ENCODE results near the gene NELL2.

GRCh38 chr12:44484862-44485261, 391.3 kb downstream of the NELL2 start:
- TF ChIP-seq POLR2A (IDR thresholded peaks at IDR 0.05) (no peak), EP300 (IDR thresholded peaks at IDR 0.05) (no peak)

Measured in upper lobe of left lung (tissue), 4 donors.